Measurements from ENCODE around the gene NOTCH2.
"Not testable (repeated sequence)": the region's sequence is repeated elsewhere in the genome, so short reads cannot be mapped to it uniquely, and the experiment has no call there.

The NOTCH2 gene

GRCh38 chr1:120069067-120069919 lies at the start of gene NOTCH2:
Gene NOTCH2 (minus strand): TSS chr1:120069662. CDS start chr1:120069406, 256 bp downstream.
- DNase-seq (ENCODE audit: low spot score), result peak; percentile 10

- not testable (repeated sequence) for DNase-seq (ENCODE audit: low spot score)
These were observed 48.1 kb upstream of the NOTCH2 start for GRCh38 chr1:120117371-120118177.

- not testable (repeated sequence) for DNase-seq (ENCODE audit: low spot score)
These were observed 46.6 kb upstream of the NOTCH2 start for GRCh38 chr1:120116094-120116493.

GRCh38 chr1:120113134-120113533 lies 43.7 kb upstream of the NOTCH2 start:
- DNase-seq (ENCODE audit: low spot score), result not testable (repeated sequence)

- peak; percentile 14 for DNase-seq (ENCODE audit: low spot score)
These were observed 42.8 kb upstream of the NOTCH2 start for GRCh38 chr1:120112212-120112611.

- not testable (repeated sequence) for DNase-seq (ENCODE audit: low spot score)
These were observed 42.3 kb upstream of the NOTCH2 start for GRCh38 chr1:120111771-120112170.

GRCh38 chr1:120111008-120111407 lies 41.5 kb upstream of the NOTCH2 start:
- DNase-seq (ENCODE audit: low spot score), result not testable (repeated sequence)

GRCh38 chr1:120109656-120110055 lies 40.2 kb upstream of the NOTCH2 start:
- DNase-seq (ENCODE audit: low spot score), result not testable (repeated sequence)

- DNase-seq (ENCODE audit: low spot score), result not testable (repeated sequence)
These were observed 39.7 kb upstream of the NOTCH2 start for GRCh38 chr1:120109180-120109579.

GRCh38 chr1:120105288-120105687 lies 35.8 kb upstream of the NOTCH2 start:
- not testable (repeated sequence) for DNase-seq (ENCODE audit: low spot score)

- DNase-seq (ENCODE audit: low spot score), result not testable (repeated sequence)
These were observed 34.3 kb upstream of the NOTCH2 start for GRCh38 chr1:120103768-120104167.

GRCh38 chr1:120101593-120101992 lies 32.1 kb upstream of the NOTCH2 start:
- not testable (repeated sequence) for DNase-seq (ENCODE audit: low spot score)

- DNase-seq (ENCODE audit: low spot score), result not testable (repeated sequence)
These were observed 31.1 kb upstream of the NOTCH2 start for GRCh38 chr1:120100590-120100989.

- DNase-seq (ENCODE audit: low spot score), result not testable (repeated sequence)
These were observed 29.7 kb upstream of the NOTCH2 start for GRCh38 chr1:120098986-120099759.

GRCh38 chr1:120096981-120097545 lies 27.6 kb upstream of the NOTCH2 start:
- DNase-seq (ENCODE audit: low spot score), result not testable (repeated sequence)

GRCh38 chr1:120093548-120094181 lies 24.2 kb upstream of the NOTCH2 start:
- not testable (repeated sequence) for DNase-seq (ENCODE audit: low spot score)

GRCh38 chr1:120092232-120093218 lies 23.1 kb upstream of the NOTCH2 start:
- DNase-seq (ENCODE audit: low spot score), result not testable (repeated sequence)

- not testable (repeated sequence) for DNase-seq (ENCODE audit: low spot score)
These were observed 21.4 kb upstream of the NOTCH2 start for GRCh38 chr1:120090830-120091229.

- DNase-seq (ENCODE audit: low spot score), result peak; percentile 95
These were observed 18.5 kb upstream of the NOTCH2 start for GRCh38 chr1:120087959-120088358.

- not testable (repeated sequence) for DNase-seq (ENCODE audit: low spot score)
These were observed 405 bp upstream of the NOTCH2 start for GRCh38 chr1:120069920-120070214.

Data from kidney tubule cell (primary cell).